Measurements from ENCODE around the gene JARID2.

The JARID2 gene

GRCh38 chr6:15549371-15549770, 303.5 kb downstream of the JARID2 start:
- no peak for DNase-seq (ENCODE audit: low read depth)

- DNase-seq (ENCODE audit: low read depth), result no peak
Measured at GRCh38 chr6:15550546-15551123, 304.8 kb downstream of the JARID2 start.

- DNase-seq (ENCODE audit: low read depth), result no peak
Measured at GRCh38 chr6:15551262-15551661, 305.4 kb downstream of the JARID2 start.

GRCh38 chr6:15551798-15552197, 305.9 kb downstream of the JARID2 start:
- no peak for DNase-seq (ENCODE audit: low read depth)

- DNase-seq (ENCODE audit: low read depth), result no peak
Measured at GRCh38 chr6:15553031-15553430, 307.2 kb downstream of the JARID2 start.

GRCh38 chr6:15553736-15554294, 307.9 kb downstream of the JARID2 start:
- DNase-seq (ENCODE audit: low read depth), result no peak

- no peak for DNase-seq (ENCODE audit: low read depth)
Measured at GRCh38 chr6:15554728-15555100, 308.8 kb downstream of the JARID2 start.

- DNase-seq (ENCODE audit: low read depth), result no peak
Measured at GRCh38 chr6:15555101-15556038, 309.5 kb downstream of the JARID2 start.

- DNase-seq (ENCODE audit: low read depth), result no peak
Measured at GRCh38 chr6:15556711-15557110, 310.8 kb downstream of the JARID2 start.

- DNase-seq (ENCODE audit: low read depth), result no peak
Measured at GRCh38 chr6:15557174-15557573, 311.3 kb downstream of the JARID2 start.

GRCh38 chr6:15560713-15561112, 314.8 kb downstream of the JARID2 start:
- DNase-seq (ENCODE audit: low read depth), result no peak

GRCh38 chr6:15561447-15562199, 315.8 kb downstream of the JARID2 start:
- peak; percentile 18 for DNase-seq (ENCODE audit: low read depth)

GRCh38 chr6:15562977-15563376, 317.1 kb downstream of the JARID2 start:
- DNase-seq (ENCODE audit: low read depth), result no peak

GRCh38 chr6:15569035-15569995, 323.4 kb downstream of the JARID2 start:
- no peak for DNase-seq (ENCODE audit: low read depth)

GRCh38 chr6:15570171-15570570, 324.3 kb downstream of the JARID2 start:
- DNase-seq (ENCODE audit: low read depth), result no peak

Measured in stromal cell of bone marrow (primary cell).